NCI-H2227 (cell line): Measurements from ENCODE around the gene UGP2.
A peak's percentile ranks its signal among the peaks of the same experiment; 100 is the strongest.
"Not testable (repeated sequence)": the region's sequence is repeated elsewhere in the genome, so short reads cannot be mapped to it uniquely, and the experiment has no call there.

ENCODE experiments used
- DNase-seq: peaks from one replicate; lab custom pipeline; 2025; ENCODE audit not compliant: unreplicated experiment; lab: John Stamatoyannopoulos, UW

The UGP2 gene

DNA sequence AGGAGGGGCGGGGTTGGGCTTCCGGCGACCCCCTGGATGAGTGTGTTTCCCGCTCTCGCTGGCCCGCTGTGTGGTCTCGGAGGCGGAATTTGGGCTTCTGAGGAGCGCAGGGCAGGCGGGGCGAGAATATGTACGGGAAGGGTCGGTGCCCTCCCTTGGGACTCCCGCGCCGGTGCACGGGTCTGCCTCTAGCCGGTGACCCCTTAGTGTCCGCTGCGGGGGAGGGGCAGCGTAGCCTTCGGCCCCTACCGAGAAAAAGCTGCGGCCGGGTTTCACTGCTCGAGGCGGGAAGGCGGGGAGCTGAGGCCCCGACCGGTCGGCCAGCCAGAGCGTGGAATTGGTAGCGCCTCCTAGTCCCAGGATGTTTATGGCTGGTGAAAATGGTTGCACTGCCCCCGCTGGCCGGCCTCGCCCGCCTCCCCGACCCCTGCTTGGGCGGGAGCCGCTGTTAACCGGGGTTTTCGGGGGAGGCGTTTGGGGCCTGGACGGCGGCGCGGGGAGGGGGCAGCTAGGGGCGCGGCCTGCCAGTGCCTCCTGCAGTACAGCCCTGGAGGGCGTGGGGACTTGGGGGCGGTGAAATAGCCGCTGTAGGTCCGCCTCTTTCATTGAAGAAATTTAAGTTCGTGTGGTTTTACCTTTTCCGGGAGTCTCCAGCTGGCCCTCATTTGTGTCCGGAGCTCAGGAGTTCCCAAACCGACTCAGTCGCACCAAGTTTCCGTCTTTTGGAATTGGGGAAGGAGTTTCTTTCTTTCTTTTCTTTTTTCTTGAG lies at the start of gene UGP2:
Gene UGP2, plus strand, starts transcription at position 643 of the 769 bp plus-strand sequence. CDS start 290 bp downstream, outside the sequence.
- DNase-seq, result peak; percentile 90

DNA sequence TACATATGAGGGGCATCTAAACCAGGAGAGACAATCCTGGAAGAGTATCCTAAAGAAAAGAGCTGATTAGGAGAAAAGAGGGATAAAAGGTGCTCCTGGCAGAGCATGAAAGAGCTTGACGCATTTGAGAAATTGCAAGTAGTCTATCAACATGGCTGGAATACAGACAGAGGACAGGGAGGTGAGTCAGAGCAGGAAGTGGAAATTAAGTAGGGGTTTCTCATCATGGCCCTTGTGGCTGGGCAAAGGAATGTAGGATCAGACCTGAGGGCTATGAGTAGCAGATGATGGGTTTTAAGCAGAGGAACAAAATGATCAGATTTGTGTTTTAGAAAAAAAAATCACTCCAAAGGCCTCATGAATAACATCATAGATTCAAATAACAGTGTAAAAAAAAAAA lies 49.2 kb upstream of the UGP2 start:
- no peak for DNase-seq

DNA sequence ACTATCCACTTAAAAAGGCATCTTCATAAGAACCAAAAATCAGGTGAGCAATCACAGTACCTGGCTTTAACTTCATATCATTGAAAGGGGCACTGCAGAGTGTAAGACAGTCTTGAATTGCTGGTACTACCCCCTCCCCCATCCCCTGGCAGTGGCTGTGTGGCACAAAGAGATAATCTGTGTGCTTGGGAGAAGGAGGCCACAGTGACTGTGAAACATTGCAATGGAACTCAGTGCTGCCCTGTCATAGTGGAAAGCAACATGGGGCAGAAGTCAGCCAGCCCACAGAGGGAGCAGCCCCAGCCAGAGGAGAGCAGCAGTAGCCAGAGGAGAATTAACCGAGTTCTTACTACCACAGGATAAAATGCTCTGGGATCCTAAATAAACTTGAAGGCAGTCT lies 45.3 kb upstream of the UGP2 start:
- no peak for DNase-seq

DNA sequence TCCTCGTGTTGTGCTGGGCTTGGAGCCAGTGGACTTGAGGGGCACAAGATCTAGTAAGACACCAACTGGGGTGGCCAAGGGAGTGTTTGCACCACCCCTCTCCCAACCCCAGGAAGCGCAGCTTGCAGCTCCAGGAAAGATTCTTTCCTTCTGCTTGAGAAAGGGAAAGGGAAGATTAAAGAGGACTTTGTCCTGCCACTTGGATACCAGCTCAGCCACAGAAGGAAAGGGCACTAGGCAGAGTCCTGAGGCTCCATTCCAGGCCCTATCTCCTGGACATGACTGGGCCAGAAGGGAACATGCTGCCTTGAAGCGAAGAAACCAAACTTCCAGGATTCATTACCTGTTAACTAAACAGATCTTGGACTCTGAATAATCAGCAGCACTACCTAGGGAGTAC lies 44.9 kb upstream of the UGP2 start:
- no peak for DNase-seq

DNA sequence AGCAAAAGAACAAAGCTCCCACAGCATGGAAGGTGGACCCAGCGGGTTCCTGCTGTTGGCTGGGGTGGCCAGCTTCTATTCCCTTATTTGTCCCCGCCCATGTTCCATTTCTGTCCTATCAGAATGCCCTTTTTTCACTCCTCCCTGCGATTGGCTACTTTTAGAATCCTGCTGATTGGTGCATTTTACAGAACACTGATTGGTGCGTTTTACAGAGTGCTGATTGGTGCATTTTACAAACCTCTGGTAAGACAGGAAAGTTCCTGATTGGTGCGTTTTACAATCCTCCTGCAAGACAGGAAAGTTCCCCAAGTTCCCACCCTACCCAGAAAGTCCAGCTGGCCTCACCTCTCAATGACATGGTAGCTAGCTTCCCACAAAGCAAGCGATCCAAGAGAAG lies 40.2 kb upstream of the UGP2 start:
- DNase-seq, result no peak

DNA sequence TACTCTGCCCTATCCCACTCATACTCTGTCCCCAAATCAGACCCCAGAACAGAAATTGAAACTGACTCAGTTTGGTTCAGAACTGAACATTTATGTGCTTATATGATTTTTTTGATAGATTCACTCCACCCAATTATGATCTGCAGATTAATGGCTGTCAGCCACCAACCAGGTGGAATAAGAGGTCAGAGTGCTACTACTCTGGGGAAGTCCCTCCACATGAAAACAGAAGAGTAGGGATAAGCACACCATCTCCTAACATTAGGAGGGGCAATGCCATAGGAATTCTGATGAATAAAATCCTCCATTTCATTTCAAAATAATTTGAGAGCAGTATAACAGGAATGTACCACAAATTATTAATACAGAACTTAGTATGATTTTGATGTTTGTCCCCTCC lies 36.3 kb upstream of the UGP2 start:
- DNase-seq, result no peak

DNA sequence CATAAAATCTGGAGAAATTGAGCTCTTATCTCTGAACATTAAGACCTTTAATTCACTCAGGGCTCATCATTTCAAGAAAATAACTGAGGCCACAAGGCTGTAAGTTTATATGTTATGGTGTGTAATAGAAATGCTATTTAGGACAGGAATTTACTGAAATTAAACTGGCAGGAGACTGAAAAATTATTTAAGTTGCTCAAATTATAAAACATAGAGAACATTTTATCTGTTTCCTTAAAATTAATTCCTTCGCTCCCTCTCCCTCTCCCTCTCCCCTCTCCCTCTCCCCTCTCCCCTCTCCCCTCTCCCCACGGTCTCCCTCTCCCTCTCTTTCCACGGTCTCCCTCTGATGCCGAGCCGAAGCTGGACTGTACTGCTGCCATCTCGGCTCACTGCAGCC lies 33.7 kb upstream of the UGP2 start:
- not testable (repeated sequence) for DNase-seq

DNA sequence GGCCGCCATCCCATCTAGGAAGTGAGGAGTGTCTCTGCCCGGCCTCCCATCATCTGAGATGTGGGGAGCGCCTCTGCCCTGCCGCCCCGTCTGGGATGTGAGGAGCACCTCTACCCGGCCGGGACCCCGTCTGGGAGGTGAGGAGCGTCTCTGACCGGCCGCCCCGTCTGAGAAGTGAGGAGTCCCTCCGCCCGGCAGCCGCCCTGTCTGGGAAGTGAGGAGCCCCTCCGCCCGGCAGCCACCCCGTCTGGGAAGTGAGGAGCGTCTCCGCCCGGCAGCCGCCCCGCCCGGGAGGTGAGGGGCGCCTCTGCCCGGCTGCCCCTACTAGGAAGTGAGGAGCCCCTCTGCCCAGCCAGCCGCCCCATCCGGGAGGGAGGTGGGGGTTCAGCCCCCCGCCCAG lies 32.8 kb upstream of the UGP2 start:
- DNase-seq, result not testable (repeated sequence)

DNA sequence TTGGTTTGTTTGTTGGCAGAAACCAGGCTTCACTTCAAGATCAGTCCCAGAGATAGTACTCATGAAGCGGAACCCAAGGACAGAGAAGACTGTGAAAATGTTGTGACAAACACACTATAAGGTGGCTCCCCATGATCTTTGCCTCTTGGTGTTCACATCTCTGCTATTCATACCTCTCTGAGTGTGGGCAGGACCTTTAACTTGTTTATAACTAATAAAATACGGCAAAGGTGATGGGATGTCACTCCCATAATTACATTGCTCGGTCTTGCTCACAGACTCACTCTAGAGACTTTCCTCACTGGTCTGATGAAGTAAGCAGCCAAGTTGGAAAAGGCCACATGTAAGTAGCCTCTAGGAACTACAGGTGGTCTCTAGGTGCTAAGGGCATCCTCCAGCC lies 30.6 kb upstream of the UGP2 start:
- DNase-seq, result no peak

DNA sequence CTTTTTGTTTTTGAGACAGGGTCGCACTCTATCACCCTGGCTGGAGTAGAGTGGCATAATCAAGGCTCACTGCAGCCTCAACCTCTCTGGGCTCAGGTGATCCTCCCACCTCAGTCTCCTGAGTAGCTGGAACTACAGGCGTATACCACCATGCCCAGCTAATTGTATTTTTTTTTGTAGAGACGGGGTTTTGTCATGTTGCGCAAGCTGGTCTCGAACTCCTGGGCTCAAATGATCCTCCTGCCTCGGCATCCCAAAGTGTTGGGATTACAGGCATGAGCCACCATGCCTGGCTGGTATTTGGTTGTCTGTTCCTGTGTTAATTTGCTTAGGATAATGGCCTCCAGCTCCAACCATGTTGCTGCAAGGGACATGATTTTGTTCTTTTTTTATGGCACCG lies 29.8 kb upstream of the UGP2 start:
- not testable (repeated sequence) for DNase-seq

DNA sequence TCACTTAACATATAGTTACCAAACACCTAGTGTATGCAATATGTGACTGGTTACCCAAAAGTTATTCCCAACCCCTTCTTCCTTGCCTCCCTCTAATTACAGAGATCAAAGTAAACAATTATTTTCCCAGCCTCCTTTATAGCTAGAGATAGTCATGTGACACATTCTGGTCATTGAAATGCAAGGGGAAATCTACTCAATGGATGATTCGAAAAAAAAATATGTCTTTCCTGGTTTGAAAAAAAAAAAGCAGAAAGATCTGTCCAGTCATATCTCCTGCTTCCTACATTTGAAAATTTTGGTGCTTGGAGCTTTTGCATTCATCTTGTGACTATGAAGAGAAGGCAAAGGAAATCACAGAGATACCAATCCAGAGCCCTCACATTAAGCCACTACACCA lies 27.6 kb upstream of the UGP2 start:
- DNase-seq, result no peak

DNA sequence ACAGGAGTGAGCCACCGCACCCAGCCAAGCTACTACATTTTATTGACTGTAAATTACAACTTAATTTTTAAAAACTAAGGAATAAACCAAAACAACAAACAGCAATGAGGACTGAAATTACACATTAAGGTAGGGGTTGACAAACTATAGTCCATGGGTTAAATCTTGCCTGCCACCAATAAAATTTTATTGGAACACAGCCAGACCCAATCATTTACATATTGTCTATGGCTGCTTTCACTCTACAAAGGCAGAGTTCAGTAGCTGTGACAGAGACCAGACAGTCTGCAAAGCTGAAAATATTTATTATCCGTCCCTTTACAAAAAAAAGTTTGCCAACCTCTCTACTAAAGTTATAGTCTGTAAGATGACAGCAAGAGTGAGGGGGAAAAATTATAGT lies 24.3 kb upstream of the UGP2 start:
- DNase-seq, result no peak

DNA sequence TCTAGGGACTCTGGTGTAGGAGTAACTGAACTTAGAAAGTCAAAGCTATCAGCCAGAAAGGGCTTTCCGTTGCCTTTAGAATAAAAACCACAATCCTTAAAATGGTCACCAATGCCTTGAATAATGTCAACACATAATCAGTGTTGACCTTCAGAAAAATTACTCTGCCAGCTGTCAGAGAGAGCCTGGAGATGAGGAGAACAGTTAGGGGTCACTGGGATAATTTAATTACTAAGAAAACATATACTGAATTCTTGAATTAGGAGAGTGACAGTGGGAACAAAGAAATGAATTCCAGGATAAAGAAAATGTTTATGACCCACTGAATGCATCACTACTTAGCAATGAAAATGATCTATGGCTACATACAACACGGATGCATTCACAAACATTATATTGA lies 23.4 kb upstream of the UGP2 start:
- DNase-seq, result peak; percentile 12

DNA sequence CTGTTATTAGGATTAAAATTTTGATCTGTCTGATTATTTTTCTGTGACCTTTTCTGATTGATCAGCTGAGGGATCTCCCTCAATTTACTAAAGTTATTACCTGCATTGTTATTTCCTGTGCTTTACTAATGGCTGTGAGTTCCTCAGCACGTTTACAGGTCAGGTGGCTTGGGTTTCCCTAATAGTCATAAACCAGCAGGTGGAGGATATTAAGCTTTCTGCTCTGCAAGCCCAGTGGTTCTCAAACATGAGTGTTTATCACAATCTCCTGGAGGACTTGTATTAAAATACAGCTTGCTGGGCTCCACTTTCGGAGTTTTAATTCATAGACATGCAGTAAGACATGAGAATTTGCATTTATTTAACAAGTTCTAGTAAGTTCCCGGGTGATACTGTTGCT lies 22.4 kb upstream of the UGP2 start:
- DNase-seq, result no peak

DNA sequence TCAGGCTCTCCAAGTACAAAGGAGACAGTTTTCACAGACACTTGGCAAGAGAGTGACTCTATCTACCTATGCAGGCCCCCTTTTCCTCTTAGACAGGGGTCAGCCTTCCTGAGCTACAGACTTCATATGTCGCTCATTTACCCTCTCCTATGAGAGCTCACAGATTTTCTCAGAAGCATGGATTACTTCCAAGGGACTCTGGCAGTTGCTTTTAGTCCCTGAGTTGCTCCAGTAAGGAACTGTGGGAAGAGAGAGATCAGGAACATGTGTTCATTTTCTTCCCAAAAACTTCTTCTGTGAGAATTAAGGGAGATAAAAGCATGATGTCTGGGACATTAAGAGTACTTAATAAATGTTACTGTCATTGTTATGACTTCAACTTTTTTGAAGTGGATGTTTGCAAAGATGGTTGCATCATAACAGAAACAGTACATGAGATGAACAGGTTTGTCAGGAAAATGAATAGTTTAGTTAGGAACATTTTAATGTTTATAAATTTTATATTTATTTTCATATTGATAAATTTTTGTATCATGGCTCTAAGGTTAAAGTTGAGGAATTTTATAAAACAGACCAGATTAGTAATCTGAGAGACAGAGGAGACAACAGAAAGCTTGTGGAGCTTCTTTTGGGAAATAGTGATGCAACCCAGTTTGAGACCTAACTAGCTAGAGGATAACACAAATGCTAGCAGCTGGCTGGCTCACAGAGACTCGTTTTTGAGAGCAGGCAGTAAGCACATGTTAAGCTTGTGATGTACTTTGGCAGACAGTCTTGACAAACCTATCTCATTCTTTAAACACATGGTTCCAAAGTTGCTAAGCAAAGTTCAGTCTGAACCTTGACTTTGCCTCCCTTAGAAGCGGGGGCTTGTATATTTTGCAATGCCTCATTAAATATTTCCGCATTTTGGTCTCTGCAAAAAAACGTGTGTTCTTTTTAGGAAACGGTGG lies 21.7 kb upstream of the UGP2 start:
- DNase-seq, result no peak

DNA sequence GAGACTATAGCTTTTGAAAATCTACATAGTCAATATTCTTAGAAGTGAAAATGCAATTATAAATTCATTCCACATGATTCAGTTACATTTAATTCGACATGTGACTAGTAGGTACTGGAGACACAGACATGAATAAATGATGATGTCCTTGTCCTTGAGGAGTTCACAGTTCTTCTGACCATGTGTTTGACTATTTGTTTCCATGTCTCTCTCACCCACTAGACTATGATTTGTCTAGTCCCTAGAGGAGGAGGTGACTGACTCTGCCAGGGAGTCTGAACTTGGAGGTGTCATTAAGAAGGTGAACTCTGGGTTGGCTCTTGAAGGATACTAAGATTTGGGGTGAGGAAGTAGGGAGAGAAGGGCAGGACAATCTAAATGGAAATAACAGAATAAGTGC lies 20.7 kb upstream of the UGP2 start:
- DNase-seq, result no peak

DNA sequence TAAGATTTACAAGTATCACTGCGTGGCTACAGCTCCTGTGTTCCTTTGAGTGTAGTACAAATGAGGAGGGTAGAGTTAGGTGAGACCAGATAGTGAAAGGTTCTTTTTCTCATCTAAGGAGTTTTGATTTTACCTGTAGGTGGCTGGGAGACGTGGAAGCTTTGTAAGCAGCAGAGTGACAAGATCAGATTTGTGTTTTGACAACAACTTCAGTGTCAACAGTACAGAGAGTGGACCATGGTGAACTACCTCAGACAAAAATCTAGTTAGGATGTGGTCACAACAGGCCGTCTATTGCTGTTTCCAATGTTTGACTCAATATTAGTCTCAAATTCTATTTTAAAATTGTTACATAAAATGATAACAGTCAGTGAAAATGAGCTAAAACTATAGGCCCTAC lies 20.3 kb upstream of the UGP2 start:
- no peak for DNase-seq

DNA sequence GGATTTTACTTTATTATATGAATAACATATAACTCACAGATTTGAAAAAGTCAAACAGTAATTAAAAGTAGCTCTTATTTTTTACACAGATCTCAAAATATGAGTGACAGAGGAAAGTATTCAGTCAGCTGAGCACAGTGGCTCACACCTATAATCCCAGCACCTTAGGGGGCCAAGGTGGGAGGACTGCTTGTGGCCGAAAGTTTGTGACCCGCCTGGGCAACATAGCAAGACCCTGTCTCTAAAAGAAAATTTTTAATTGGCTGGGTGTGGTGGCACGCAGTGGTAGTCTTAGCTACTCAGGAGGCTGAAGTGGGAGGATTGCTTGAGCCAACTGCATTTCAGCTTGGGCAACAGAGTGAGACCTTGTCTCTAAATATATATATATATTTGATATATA lies 19.2 kb upstream of the UGP2 start:
- DNase-seq, result no peak

DNA sequence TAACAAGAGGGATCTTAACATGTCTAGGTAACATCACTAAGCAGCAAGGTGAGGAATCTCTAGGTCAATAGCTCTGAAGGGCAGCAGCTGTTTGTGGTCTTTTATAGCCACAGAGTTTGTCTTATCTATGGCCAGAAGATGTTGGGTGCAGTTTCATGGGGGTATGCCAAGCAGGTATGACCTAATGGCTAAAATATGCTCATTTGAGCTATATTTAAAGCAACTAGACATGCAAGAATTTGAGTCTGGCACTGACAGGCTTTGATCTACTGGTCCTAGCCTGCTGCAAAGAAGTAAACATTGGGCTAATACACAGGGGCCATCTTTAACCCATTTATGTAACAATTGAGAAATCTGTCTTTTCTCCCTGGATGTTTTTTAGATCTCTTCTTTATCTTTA lies 13.9 kb upstream of the UGP2 start:
- no peak for DNase-seq

DNA sequence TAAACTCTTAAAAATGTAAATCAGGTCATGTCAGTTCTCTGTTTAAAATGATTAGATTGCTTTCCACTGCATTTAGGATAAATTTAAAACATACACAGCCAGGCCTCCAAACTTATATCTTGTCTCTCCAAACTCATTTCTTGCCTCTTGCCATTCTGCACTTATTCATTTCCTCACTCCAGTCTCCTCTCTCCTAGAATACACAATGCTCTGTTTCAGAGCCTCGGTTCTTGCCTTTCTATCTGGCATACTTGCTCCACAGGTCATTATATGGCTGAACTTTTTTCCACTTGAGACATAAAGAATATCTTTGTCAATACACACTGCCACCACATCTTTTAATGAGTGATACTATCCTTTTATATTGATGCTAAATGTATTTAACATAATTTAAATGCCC lies 10.5 kb upstream of the UGP2 start:
- no peak for DNase-seq

DNA sequence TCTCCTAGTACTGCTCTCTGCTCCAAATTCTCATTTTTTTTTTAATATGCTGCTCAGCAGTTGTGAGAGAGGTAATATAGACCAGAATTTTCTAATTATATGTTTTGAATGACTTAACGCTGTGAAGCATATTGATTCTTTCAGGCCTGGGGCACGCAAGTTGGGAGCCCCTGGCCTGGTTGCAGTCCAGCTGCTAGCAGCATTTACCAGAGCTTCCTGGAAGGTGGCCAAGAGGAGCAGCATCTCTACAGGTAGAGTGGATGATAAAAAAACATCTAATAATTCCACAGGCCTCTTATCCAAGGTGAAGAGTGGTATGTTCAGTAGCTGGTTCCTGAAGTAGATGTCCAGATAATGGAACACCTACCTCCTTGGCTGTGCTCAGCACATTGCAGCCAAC lies 7.3 kb upstream of the UGP2 start:
- peak; percentile 69 for DNase-seq

DNA sequence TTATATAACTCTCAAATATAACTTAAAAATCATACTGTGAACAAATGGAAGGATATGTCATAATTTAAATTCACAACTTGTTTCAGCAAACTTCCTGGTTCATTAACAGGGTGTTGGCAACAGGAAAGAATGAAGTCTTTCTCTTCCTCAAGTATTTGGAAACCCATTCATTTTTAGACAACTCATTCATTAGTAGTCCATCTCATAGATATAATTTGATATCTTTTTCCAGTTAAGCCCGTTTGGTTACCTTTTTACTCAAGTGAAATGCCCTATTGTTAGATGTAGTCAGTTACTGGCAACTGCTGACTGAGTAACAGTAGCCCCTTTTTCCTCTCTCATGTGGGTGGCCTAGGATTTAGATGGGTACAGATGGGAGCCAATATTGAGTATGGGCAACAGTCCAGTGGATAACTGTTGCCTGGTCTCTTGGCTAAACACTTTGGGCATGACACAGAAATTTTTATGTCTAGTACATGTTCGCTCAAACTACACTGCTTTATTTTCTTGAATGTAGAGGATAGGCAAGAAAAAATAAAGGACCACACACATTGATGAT lies 4.6 kb upstream of the UGP2 start:
- no peak for DNase-seq
